ENCODE measurements around the gene MAP3K2. TPM values are rescaled to one million over a fixed set of nuclear protein-coding genes. Genes with fewer than 3 reads are reported as not detected.

The MAP3K2 gene
- total RNA-seq, 1 donor from 2014 or later: 62.2 TPM

GRCh38 chr2:127255721-127256120 lies 132.1 kb downstream of the MAP3K2 start:
- Mint-ChIP-seq H3K9me3 (ENCODE audit: unreplicated experiment) (no peaks in the 10 kb centered on the region), H3K36me3 (ENCODE audit: low read depth, unreplicated experiment) (peaks cover 32% of the 10 kb centered on the region), H3K27ac (ENCODE audit: unreplicated experiment) (peak overlapping the region; percentile 44), H3K4me3 (ENCODE audit: unreplicated experiment) (no peak overlapping the region), H3K4me1 (ENCODE audit: low read depth, unreplicated experiment) (peaks cover 14% of the 10 kb centered on the region), H3K27me3 (ENCODE audit: low read depth, unreplicated experiment) (no peaks in the 10 kb centered on the region)
- Histone ChIP-seq H4K20me1 (ENCODE audit: insufficient read depth, low read length) (peaks cover 6% of the 10 kb centered on the region), H3K4me1 (ENCODE audit: insufficient read depth, low read length) (peaks cover 5% of the 10 kb centered on the region), H3K9me3 (ENCODE audit: insufficient read depth, low read depth, low read length) (no peaks in the 10 kb centered on the region), H3K36me3 (ENCODE audit: insufficient read depth, low read length) (peaks cover 38% of the 10 kb centered on the region), H3K9ac (ENCODE audit: low read length) (no peak overlapping the region), H3K4me3 (ENCODE audit: insufficient read depth, low read depth, low read length) (no peak overlapping the region), H3K27me3 (ENCODE audit: insufficient read depth, low read length) (no peaks in the 10 kb centered on the region), H3K4me2 (ENCODE audit: low read length) (no peak overlapping the region), H2AFZ (ENCODE audit: low read depth, low read length) (no peak overlapping the region), H3K79me2 (ENCODE audit: insufficient read depth, low read length) (no peaks in the 10 kb centered on the region), H3K27ac (ENCODE audit: low read depth, low read length) (no peak overlapping the region)
- no peak for DNase-seq (ENCODE audit: low read depth)
- FAIRE-seq: no peak
- TF ChIP-seq CTCF (IDR thresholded peaks at IDR 0.05; ENCODE audit: insufficient read depth, low read depth, low read length) (no peak), EZH2 (IDR thresholded peaks at IDR 0.05; ENCODE audit: insufficient read depth, low read length) (no peak)

GRCh38 chr2:127255146-127255545 lies 132.6 kb downstream of the MAP3K2 start:
- no peak for DNase-seq (ENCODE audit: low read depth)
- no peak overlapping the region for H3K4me3 Mint-ChIP-seq (ENCODE audit: unreplicated experiment)

More at GRCh38 chr2:127255146-127255545, 132.6 kb downstream of the MAP3K2 start:
- Histone ChIP-seq H3K27ac (ENCODE audit: low read depth, low read length) (no peak overlapping the region), H3K27me3 (ENCODE audit: insufficient read depth, low read length) (no peaks in the 10 kb centered on the region), H2AFZ (ENCODE audit: low read depth, low read length) (no peak overlapping the region), H3K4me3 (ENCODE audit: insufficient read depth, low read depth, low read length) (no peak overlapping the region), H3K36me3 (ENCODE audit: insufficient read depth, low read length) (peaks cover 32% of the 10 kb centered on the region), H3K9me3 (ENCODE audit: insufficient read depth, low read depth, low read length) (no peaks in the 10 kb centered on the region), H4K20me1 (ENCODE audit: insufficient read depth, low read length) (peaks cover 6% of the 10 kb centered on the region), H3K9ac (ENCODE audit: low read length) (no peak overlapping the region), H3K4me2 (ENCODE audit: low read length) (no peak overlapping the region), H3K79me2 (ENCODE audit: insufficient read depth, low read length) (no peaks in the 10 kb centered on the region), H3K4me1 (ENCODE audit: insufficient read depth, low read length) (peaks cover 5% of the 10 kb centered on the region)
- peaks cover 29% of the 10 kb centered on the region for H3K36me3 Mint-ChIP-seq (ENCODE audit: low read depth, unreplicated experiment)
- H3K27me3 Mint-ChIP-seq (ENCODE audit: low read depth, unreplicated experiment): no peaks in the 10 kb centered on the region
- peaks cover 2% of the 10 kb centered on the region for H3K9me3 Mint-ChIP-seq (ENCODE audit: unreplicated experiment)
- peak overlapping the region; percentile 56 for H3K27ac Mint-ChIP-seq (ENCODE audit: unreplicated experiment)
- TF ChIP-seq CTCF (IDR thresholded peaks at IDR 0.05; ENCODE audit: insufficient read depth, low read depth, low read length): no peak
- TF ChIP-seq EZH2 (IDR thresholded peaks at IDR 0.05; ENCODE audit: insufficient read depth, low read length): no peak
- FAIRE-seq: no peak
- H3K4me1 Mint-ChIP-seq (ENCODE audit: low read depth, unreplicated experiment): peaks cover 14% of the 10 kb centered on the region
